Lung (tissue), 12 donors: ENCODE measurements around the gene FBXO10. TPM values are rescaled to one million over a fixed set of nuclear protein-coding genes. Genes with fewer than 3 reads are reported as not detected.

ENCODE experiments used
- ATAC-seq: fragments of 200-7000 bp; cut with Tn5 transposase; one replicate; pipeline ENCODE4 v1.9.1; 2020; ENCODE audit warnings: moderate number of reproducible peaks; ENCODE audit not compliant: insufficient read depth, low FRiP score
- DNase-seq, 3 donors: peaks; one replicate each; pipeline ENCODE4 v3.0.0-alpha.2; 2013 to 2017
- H3K27ac ChIP-seq, 2 donors: one replicate each; pipeline ENCODE4 v1.5.1; 2013; ENCODE audit warnings: mild to moderate bottlenecking in 2 of 2, moderate library complexity in 2 of 2, control low read depth in 1 of 2, inconsistent platforms in 1 of 2, low read depth in 1 of 2, low read length in 1 of 2
- H3K27me3 ChIP-seq, 3 donors: one replicate each; pipeline ENCODE4 v1.5.1; 2013; ENCODE audit warnings: low read length in 2 of 3; ENCODE audit not compliant: control insufficient read depth in 3 of 3, insufficient read depth in 3 of 3
- H3K36me3 ChIP-seq, 4 donors: one replicate each; pipeline ENCODE4 v1.5.1; 2013; ENCODE audit warnings: low read length in 4 of 4, mild to moderate bottlenecking in 1 of 4, moderate library complexity in 1 of 4; ENCODE audit not compliant: control insufficient read depth in 4 of 4, insufficient read depth in 4 of 4
- H3K4me1 ChIP-seq, 5 donors: one replicate each; pipeline ENCODE4 v1.5.1; 2013; ENCODE audit warnings: low read length in 5 of 5, mild to moderate bottlenecking in 2 of 5, moderate library complexity in 1 of 5; ENCODE audit not compliant: control insufficient read depth in 5 of 5, insufficient read depth in 5 of 5
- H3K4me3 ChIP-seq: one replicate; pipeline ENCODE4 v1.5.1; 2013; ENCODE audit warnings: mild to moderate bottlenecking, control low read depth, moderate library complexity
- H3K9ac ChIP-seq, 2 donors: one replicate each; pipeline ENCODE4 v1.5.1; 2013; ENCODE audit warnings: low read length in 2 of 2, control low read depth in 1 of 2; ENCODE audit not compliant: insufficient read depth in 1 of 2
- H3K9me3 ChIP-seq, 4 donors: one replicate each; pipeline ENCODE4 v1.5.1; 2013; ENCODE audit warnings: low read length in 3 of 4, mild to moderate bottlenecking in 1 of 4, moderate library complexity in 1 of 4; ENCODE audit not compliant: control insufficient read depth in 4 of 4, insufficient read depth in 3 of 4
- WGBS, 2 donors: extraction: QIAGEN DNeasy Blood & Tissue Kit; methylation state at CpG; one replicate each; pipeline ENCODE4 v1.1.7; 2013; 5-methylcytosine and 5-hydroxymethylcytosine counted together
- polyA plus RNA-seq, 2 donors: library from polyadenylated mRNA; stranded (reverse); fragments of 200-250 nt; gene quantifications; one replicate each; pipeline ENCODE4 v1.2.1, GENCODE V29; 2013
- total RNA-seq, 2 donors: library from RNA; depleted of rRNA in 1 of 2; stranded (reverse); fragments of >200 nt in 1 of 2; gene quantifications; one replicate each; pipeline ENCODE4 v1.2.1, GENCODE V29; 2014 to 2021
- TF ChIP-seq, protein P1 (sequence below): IDR thresholded peaks from 2 replicates; pipeline ENCODE4 v1.5.1; 2012; ENCODE audit warnings: mild to moderate bottlenecking; ENCODE audit errors: control extremely low read depth, extremely low read depth
- donor health status: control.
- donor health status: control.
- donor health status: Bipolar disorder and iron deficiency.
- donor health status: healthy.
- donor health status: DM: yes; HTN: yes; CAD: no.

The FBXO10 gene
- total and polyA plus RNA-seq, 4 donors: 2.6 to 6.3 (median 4.0) TPM

DNA sequence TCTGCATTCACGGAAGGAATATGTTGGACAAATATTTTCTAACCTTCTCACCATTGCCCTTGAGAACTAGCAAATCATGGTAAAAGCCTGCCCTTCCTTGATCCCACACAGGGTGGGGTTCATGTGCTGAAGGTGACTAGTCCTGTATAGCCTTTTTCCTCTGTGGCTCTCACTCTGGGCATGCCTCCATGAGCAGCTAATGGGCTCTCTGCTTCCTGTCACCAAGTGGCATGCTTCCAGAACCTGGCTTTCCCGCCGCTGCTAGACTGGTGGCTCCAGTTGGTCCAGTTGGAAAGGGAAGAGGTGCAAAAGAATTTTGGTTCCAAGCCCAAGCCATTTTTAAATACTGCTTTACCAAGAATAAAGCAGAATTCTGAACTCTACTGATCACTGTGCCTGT is 35.5 kb downstream of the FBXO10 start:
- Histone ChIP-seq H3K4me3 (no peak overlapping the region), H3K27ac (no peak overlapping the region), H3K36me3 (peaks cover 0 to 20% (median 15%) of the 10 kb centered on the region in 4 donors), H3K9me3 (no peaks in the 10 kb centered on the region), H3K27me3 (no peaks in the 10 kb centered on the region), H3K4me1 (peaks cover 0 to 3% (median 0%) of the 10 kb centered on the region in 5 donors), H3K9ac (no peak overlapping the region)
- no peak for ATAC-seq
- TF ChIP-seq, protein P1, sequence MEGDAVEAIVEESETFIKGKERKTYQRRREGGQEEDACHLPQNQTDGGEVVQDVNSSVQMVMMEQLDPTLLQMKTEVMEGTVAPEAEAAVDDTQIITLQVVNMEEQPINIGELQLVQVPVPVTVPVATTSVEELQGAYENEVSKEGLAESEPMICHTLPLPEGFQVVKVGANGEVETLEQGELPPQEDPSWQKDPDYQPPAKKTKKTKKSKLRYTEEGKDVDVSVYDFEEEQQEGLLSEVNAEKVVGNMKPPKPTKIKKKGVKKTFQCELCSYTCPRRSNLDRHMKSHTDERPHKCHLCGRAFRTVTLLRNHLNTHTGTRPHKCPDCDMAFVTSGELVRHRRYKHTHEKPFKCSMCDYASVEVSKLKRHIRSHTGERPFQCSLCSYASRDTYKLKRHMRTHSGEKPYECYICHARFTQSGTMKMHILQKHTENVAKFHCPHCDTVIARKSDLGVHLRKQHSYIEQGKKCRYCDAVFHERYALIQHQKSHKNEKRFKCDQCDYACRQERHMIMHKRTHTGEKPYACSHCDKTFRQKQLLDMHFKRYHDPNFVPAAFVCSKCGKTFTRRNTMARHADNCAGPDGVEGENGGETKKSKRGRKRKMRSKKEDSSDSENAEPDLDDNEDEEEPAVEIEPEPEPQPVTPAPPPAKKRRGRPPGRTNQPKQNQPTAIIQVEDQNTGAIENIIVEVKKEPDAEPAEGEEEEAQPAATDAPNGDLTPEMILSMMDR: no peak
- peak in 1 of 3 donors; percentile 27 for DNase-seq
- WGBS, 2 donors: 59 to 81% methylated on average over 3 of the region's 3 CpGs

- Histone ChIP-seq H3K36me3 (peaks cover 0 to 20% (median 16%) of the 10 kb centered on the region in 4 donors), H3K4me1 (peaks cover 0 to 3% (median 0%) of the 10 kb centered on the region in 5 donors), H3K9ac (no peak overlapping the region), H3K27ac (no peak overlapping the region), H3K4me3 (no peak overlapping the region), H3K27me3 (no peaks in the 10 kb centered on the region), H3K9me3 (no peaks in the 10 kb centered on the region)
- TF ChIP-seq, protein P1: no peak
- ATAC-seq (no peak), DNase-seq (no peak)
Measured at GRCh38 chr9:37539634-37540033, 36.5 kb downstream of the FBXO10 start.

- TF ChIP-seq, protein P1: no peak
- Histone ChIP-seq H3K9me3 (no peaks in the 10 kb centered on the region), H3K4me3 (no peak overlapping the region), H3K36me3 (peaks cover 0 to 20% (median 16%) of the 10 kb centered on the region in 4 donors), H3K27me3 (no peaks in the 10 kb centered on the region), H3K4me1 (peaks cover 0 to 3% (median 0%) of the 10 kb centered on the region in 5 donors), H3K27ac (no peak overlapping the region), H3K9ac (no peak overlapping the region)
- DNase-seq: no peak
- 84 to 97% methylated on average over 7 of the region's 7 CpGs for WGBS, 2 donors
- ATAC-seq: no peak
Measured at GRCh38 chr9:37538099-37538498, 38.1 kb downstream of the FBXO10 start.

DNA sequence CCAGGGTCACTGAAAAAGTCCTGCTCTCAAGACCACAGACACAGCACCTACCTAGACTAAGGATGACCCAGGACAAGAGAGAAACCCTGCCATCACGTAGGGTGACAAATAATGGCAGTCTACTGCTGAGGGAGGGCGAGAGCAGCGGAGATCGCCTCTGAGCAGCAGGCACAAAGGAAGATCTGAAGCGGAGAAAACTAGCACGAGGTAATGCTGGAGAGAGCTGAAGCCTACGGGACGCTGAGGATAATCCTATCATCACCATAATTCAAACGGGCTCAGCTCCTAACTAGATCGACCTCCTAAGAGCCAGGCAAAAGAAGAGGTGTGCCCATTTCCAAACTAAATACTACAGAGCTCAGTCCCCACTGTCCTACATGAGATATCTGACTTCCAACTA is 41.3 kb downstream of the FBXO10 start:
- H3K9me3 ChIP-seq: no peaks in the 10 kb centered on the region
- no peak overlapping the region for H3K4me3 ChIP-seq
- H3K27ac ChIP-seq: no peak overlapping the region
- 86 to 89% methylated on average over 10 of the region's 10 CpGs for WGBS, 2 donors
- TF ChIP-seq, protein P1: no peak
- no peaks in the 10 kb centered on the region for H3K27me3 ChIP-seq
- H3K36me3 ChIP-seq: peaks cover 0 to 28% (median 12%) of the 10 kb centered on the region in 4 donors
- DNase-seq: no peak
- ATAC-seq: no peak
- H3K4me1 ChIP-seq: no peaks in the 10 kb centered on the region
- H3K9ac ChIP-seq: no peak overlapping the region
